Lung (tissue), 16 donors: ENCODE results near the gene KHDRBS1. TPM values are rescaled to one million over a fixed set of nuclear protein-coding genes. Genes with fewer than 3 reads are reported as not detected.

Experiments used
- ATAC-seq: fragments of 200-7000 bp; cut with Tn5 transposase; one replicate; pipeline ENCODE4 v1.9.1; 2020; ENCODE audit warnings: moderate number of reproducible peaks; ENCODE audit not compliant: insufficient read depth, low FRiP score
- DNase-seq, 3 donors: peaks; one replicate each; pipeline ENCODE4 v3.0.0-alpha.2; 2013 to 2017
- H3K27ac ChIP-seq, 2 donors: one replicate each; pipeline ENCODE4 v1.5.1; 2013; ENCODE audit warnings: mild to moderate bottlenecking in 2 of 2, moderate library complexity in 2 of 2, control low read depth in 1 of 2, inconsistent platforms in 1 of 2, low read depth in 1 of 2, low read length in 1 of 2
- H3K27me3 ChIP-seq, 3 donors: one replicate each; pipeline ENCODE4 v1.5.1; 2013; ENCODE audit warnings: low read length in 2 of 3; ENCODE audit not compliant: control insufficient read depth in 3 of 3, insufficient read depth in 3 of 3
- H3K36me3 ChIP-seq, 4 donors: one replicate each; pipeline ENCODE4 v1.5.1; 2013; ENCODE audit warnings: low read length in 4 of 4, mild to moderate bottlenecking in 1 of 4, moderate library complexity in 1 of 4; ENCODE audit not compliant: control insufficient read depth in 4 of 4, insufficient read depth in 4 of 4
- H3K4me1 ChIP-seq, 5 donors: one replicate each; pipeline ENCODE4 v1.5.1; 2013; ENCODE audit warnings: low read length in 5 of 5, mild to moderate bottlenecking in 2 of 5, moderate library complexity in 1 of 5; ENCODE audit not compliant: control insufficient read depth in 5 of 5, insufficient read depth in 5 of 5
- H3K4me3 ChIP-seq: one replicate; pipeline ENCODE4 v1.5.1; 2013; ENCODE audit warnings: mild to moderate bottlenecking, control low read depth, moderate library complexity
- H3K9ac ChIP-seq, 2 donors: one replicate each; pipeline ENCODE4 v1.5.1; 2013; ENCODE audit warnings: low read length in 2 of 2, control low read depth in 1 of 2; ENCODE audit not compliant: insufficient read depth in 1 of 2
- H3K9me3 ChIP-seq, 4 donors: one replicate each; pipeline ENCODE4 v1.5.1; 2013; ENCODE audit warnings: low read length in 3 of 4, mild to moderate bottlenecking in 1 of 4, moderate library complexity in 1 of 4; ENCODE audit not compliant: control insufficient read depth in 4 of 4, insufficient read depth in 3 of 4
- WGBS, 2 donors: extraction: QIAGEN DNeasy Blood & Tissue Kit; methylation state at CpG; one replicate each; pipeline ENCODE4 v1.1.7; 2013; 5-methylcytosine and 5-hydroxymethylcytosine counted together
- long read RNA-seq, 5 donors: transcript quantifications; one replicate each; lab custom pipeline, GENCODE V29; 2026
- polyA plus RNA-seq, 2 donors: library from polyadenylated mRNA; stranded (reverse); fragments of 200-250 nt; gene quantifications; one replicate each; pipeline ENCODE4 v1.2.1, GENCODE V29; 2013
- total RNA-seq, 2 donors: library from RNA; depleted of rRNA in 1 of 2; stranded (reverse); fragments of >200 nt in 1 of 2; gene quantifications; one replicate each; pipeline ENCODE4 v1.2.1, GENCODE V29; 2014 to 2021
- TF ChIP-seq, protein P1 (sequence below): IDR thresholded peaks from 2 replicates; pipeline ENCODE4 v1.5.1; 2012; ENCODE audit warnings: mild to moderate bottlenecking; ENCODE audit errors: control extremely low read depth, extremely low read depth
- donor health status: control.
- donor health status: control.
- donor health status: Bipolar disorder and iron deficiency.
- donor health status: healthy.
- donor health status: DM: yes; HTN: yes; CAD: no.

KHDRBS1 gene, protein sequence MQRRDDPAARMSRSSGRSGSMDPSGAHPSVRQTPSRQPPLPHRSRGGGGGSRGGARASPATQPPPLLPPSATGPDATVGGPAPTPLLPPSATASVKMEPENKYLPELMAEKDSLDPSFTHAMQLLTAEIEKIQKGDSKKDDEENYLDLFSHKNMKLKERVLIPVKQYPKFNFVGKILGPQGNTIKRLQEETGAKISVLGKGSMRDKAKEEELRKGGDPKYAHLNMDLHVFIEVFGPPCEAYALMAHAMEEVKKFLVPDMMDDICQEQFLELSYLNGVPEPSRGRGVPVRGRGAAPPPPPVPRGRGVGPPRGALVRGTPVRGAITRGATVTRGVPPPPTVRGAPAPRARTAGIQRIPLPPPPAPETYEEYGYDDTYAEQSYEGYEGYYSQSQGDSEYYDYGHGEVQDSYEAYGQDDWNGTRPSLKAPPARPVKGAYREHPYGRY
- total RNA-seq (100 to 1,000 TPM; 104 to 138 TPM), polyA plus RNA-seq (10 to 100 TPM; 51.7 to 60.6 TPM)
- long read RNA-seq, donor 1, transcript KHDRBS1-202 (9 exons, 2,757 nt): major isoform, 96 of 358 reads
- long read RNA-seq, donor 1, partial matches to known transcripts: 258 of 358 reads
- long read RNA-seq, donor 1, other reads (novel, unspliced or antisense): 0 of 358 reads
- long read RNA-seq, donor 2, transcript KHDRBS1-202 (9 exons, 2,757 nt): major isoform, 20 of 30 reads
- long read RNA-seq, donor 2, partial matches to known transcripts: 9 of 30 reads
- long read RNA-seq, donor 2, other reads (novel, unspliced or antisense): 0 of 30 reads
- long read RNA-seq, donor 3, transcript KHDRBS1-202 (9 exons, 2,757 nt): major isoform, 31 of 34 reads
- long read RNA-seq, donor 3, partial matches to known transcripts: 0 of 34 reads
- long read RNA-seq, donor 3, other reads (novel, unspliced or antisense): 0 of 34 reads
- long read RNA-seq, donor 4, transcript KHDRBS1-202 (9 exons, 2,757 nt): major isoform, 26 of 77 reads
- long read RNA-seq, donor 4, partial matches to known transcripts: 48 of 77 reads
- long read RNA-seq, donor 4, other reads (novel, unspliced or antisense): 0 of 77 reads
- long read RNA-seq, donor 5, transcript KHDRBS1-202 (9 exons, 2,757 nt): major isoform, 88 of 97 reads
- long read RNA-seq, donor 5, partial matches to known transcripts: 5 of 97 reads
- long read RNA-seq, donor 5, other reads (novel, unspliced or antisense): 0 of 97 reads

DNA sequence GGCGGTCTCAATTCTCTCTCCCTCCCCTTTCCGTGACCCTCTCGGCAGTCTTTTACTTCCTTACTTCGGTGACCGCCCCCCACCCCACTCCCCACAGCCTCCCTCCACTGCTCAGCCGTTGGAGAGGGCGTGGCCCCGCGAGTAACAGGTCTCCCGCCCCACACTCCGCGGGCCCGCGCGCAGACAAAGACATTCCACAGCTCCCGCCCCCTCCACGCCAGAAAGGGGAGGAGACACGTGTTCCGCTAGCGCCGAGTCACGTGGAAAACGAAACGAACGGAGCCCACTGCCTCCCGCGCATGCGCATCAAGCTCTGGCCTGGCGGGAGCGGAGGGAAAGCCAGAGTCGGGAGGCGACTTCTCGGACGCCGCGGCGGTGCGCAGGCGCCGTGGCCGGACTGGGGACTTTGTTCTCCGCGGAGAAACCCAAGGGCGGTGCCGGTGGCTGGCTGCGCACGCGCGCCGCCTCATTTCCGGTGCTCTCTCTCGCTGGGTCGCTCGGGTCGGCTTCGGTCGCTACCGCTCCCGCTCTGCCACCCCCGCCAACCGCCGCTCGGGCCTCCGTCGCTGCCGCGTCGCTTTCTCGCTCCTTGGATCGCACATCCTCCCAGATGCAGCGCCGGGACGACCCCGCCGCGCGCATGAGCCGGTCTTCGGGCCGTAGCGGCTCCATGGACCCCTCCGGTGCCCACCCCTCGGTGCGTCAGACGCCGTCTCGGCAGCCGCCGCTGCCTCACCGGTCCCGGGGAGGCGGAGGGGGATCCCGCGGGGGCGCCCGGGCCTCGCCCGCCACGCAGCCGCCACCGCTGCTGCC lies at the start of gene KHDRBS1:
Gene KHDRBS1 (plus strand): TSS at position 483 of the 813 bp plus-strand sequence. CDS start 128 bp downstream, at position 611.
- Histone ChIP-seq H3K27ac (peak within 1 kb of the TSS; percentile 99 to 100), H3K4me1 (peaks cover 3 to 24% (median 7%) of the 10 kb centered on the region in 5 donors), H3K36me3 (peaks cover 0 to 11% (median 0%) of the 10 kb centered on the region in 4 donors), H3K4me3 (peak within 1 kb of the TSS; percentile 100), H3K27me3 (no peaks in the 10 kb centered on the region), H3K9ac (peak within 1 kb of the TSS; percentile 88 to 97), H3K9me3 (no peaks in the 10 kb centered on the region)
- DNase-seq (peak; percentile 100), ATAC-seq (peak; percentile 92)
- WGBS, 2 donors: 0 to 1% methylated on average over 96 to 101 of the region's 101 CpGs
- TF ChIP-seq, protein P1, sequence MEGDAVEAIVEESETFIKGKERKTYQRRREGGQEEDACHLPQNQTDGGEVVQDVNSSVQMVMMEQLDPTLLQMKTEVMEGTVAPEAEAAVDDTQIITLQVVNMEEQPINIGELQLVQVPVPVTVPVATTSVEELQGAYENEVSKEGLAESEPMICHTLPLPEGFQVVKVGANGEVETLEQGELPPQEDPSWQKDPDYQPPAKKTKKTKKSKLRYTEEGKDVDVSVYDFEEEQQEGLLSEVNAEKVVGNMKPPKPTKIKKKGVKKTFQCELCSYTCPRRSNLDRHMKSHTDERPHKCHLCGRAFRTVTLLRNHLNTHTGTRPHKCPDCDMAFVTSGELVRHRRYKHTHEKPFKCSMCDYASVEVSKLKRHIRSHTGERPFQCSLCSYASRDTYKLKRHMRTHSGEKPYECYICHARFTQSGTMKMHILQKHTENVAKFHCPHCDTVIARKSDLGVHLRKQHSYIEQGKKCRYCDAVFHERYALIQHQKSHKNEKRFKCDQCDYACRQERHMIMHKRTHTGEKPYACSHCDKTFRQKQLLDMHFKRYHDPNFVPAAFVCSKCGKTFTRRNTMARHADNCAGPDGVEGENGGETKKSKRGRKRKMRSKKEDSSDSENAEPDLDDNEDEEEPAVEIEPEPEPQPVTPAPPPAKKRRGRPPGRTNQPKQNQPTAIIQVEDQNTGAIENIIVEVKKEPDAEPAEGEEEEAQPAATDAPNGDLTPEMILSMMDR: no peak

DNA sequence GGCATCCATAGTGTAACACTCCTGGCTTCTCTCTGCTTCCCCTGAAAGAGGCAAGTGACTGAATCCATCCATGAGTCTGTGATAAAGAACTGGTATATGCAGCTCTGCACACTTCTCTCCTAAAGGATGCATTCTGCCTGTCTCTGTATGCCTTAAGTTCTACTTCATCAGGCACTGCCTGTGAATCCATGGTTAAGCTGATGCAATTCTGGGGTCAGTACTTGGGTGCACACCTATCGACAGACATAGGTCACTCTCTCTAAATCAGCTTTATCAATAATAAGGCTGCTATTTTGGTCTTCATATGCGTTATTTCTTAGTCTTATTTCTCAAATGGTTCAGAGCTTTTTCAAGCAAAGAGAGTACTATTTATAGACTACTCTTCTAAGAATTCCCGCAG lies 42.8 kb upstream of the KHDRBS1 start:
- TF ChIP-seq, protein P1: no peak
- Histone ChIP-seq H3K27me3 (no peaks in the 10 kb centered on the region), H3K4me3 (no peak overlapping the region), H3K4me1 (no peaks in the 10 kb centered on the region), H3K9me3 (no peaks in the 10 kb centered on the region), H3K9ac (no peak overlapping the region), H3K27ac (no peak overlapping the region), H3K36me3 (no peaks in the 10 kb centered on the region)
- 84 to 89% methylated on average over 3 of the region's 3 CpGs for WGBS, 2 donors
- ATAC-seq: no peak
- no peak for DNase-seq

DNA sequence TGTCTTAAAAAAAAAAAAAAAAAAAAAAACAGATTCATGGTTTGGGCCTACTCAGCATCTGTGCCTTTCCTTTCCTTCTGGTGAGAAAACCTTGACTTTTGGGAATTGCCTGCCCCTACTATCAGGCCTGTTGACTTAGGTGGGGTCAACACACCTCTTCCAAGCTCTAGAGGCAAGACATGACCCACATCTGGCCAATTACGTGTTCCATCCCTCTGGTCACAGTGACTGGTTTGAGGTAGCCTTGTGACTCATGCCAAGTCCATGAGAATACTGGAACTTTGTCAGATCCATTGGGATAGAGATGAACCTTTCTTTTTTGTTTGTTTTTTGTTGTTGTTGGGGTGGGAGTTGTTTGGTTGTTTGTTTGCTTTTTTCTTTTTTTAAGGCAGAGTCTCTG lies 37.3 kb upstream of the KHDRBS1 start:
- Histone ChIP-seq H3K27me3 (no peaks in the 10 kb centered on the region), H3K4me3 (no peak overlapping the region), H3K9me3 (no peaks in the 10 kb centered on the region), H3K36me3 (no peaks in the 10 kb centered on the region), H3K4me1 (peaks cover 0 to 2% (median 0%) of the 10 kb centered on the region in 5 donors), H3K9ac (no peak overlapping the region), H3K27ac (no peak overlapping the region)
- 91 to 96% methylated on average over 1 of the region's 1 CpG for WGBS, 2 donors
- no peak for ATAC-seq
- TF ChIP-seq, protein P1: no peak
- no peak for DNase-seq
